H1 (cell line): ENCODE results near the gene CBFB. TPM values are rescaled to one million over a fixed set of nuclear protein-coding genes. Genes with fewer than 3 reads are reported as not detected.

Source experiments
- CTCF ChIA-PET: fragments of 300-600 bp; sonication (Branson Sonifier 250); formaldehyde crosslinking; loops from one replicate; lab custom pipeline; 2021; ENCODE audit not compliant: partially characterized antibody; lab: Charles Lee
- POLR2A ChIA-PET: fragments of 300-600 bp; sonication (Branson Sonifier 250); formaldehyde crosslinking; loops from one replicate; lab custom pipeline; 2021; ENCODE audit warnings: inconsistent platforms; ENCODE audit not compliant: partially characterized antibody; lab: Charles Lee
- DNase-seq, 2 experiments: peaks; one replicate each; pipeline versions ENCODE4 v3.0.0 to v3.0.0-alpha.2; 2010 to 2022; ENCODE audit warnings: low spot score in 2 of 2, low read depth in 1 of 2, mixed read lengths in 1 of 2
- FAIRE-seq: peaks from 2 replicates; lab custom pipeline; 2011; peaks lifted over from hg19 to GRCh38; lab: Jason Lieb, UNC
- H2AFZ ChIP-seq: 2 replicates; pipeline ENCODE4 v1.8.1; 2012; ENCODE audit warnings: low read length, inconsistent platforms
- H2AK5ac ChIP-seq: 2 replicates; pipeline ENCODE4 v1.6.1; 2013; ENCODE audit warnings: low read depth, low read length
- H2BK120ac ChIP-seq: replicated peaks from 2 replicates; pipeline ENCODE3; 2013; ENCODE audit warnings: low read depth, low read length, inconsistent platforms
- H2BK12ac ChIP-seq: 2 replicates; pipeline ENCODE4 v1.6.1; 2013; ENCODE audit warnings: low read depth, low read length
- H2BK15ac ChIP-seq: 2 replicates; pipeline ENCODE4 v1.6.1; 2013; ENCODE audit warnings: low read length
- H2BK20ac ChIP-seq: 2 replicates; pipeline ENCODE4 v1.6.1; 2013; ENCODE audit warnings: low read length
- H2BK5ac ChIP-seq: 2 replicates; pipeline ENCODE4 v1.6.1; 2013; ENCODE audit warnings: low read depth, low read length
- H3K14ac ChIP-seq: 2 replicates; pipeline ENCODE4 v1.6.1; 2013; ENCODE audit warnings: inconsistent platforms; ENCODE audit not compliant: insufficient read length
- H3K18ac ChIP-seq: 2 replicates; pipeline ENCODE4 v1.6.1; 2013; ENCODE audit warnings: low read length; ENCODE audit errors: extremely low read depth
- H3K23ac ChIP-seq: 2 replicates; pipeline ENCODE4 v1.6.1; 2013; ENCODE audit warnings: inconsistent platforms; ENCODE audit not compliant: insufficient read length
- H3K23me2 ChIP-seq: 2 replicates; pipeline ENCODE4 v1.6.1; 2013; ENCODE audit warnings: low read depth, low read length
- H3K27ac ChIP-seq: 2 replicates; pipeline ENCODE4 v1.6.1; 2011; ENCODE audit warnings: low read depth, low read length, inconsistent platforms
- H3K27me3 ChIP-seq, 4 experiments: replicated peaks in 1 of 4; 1 replicate in 1 of 4; 2 replicates in 3 of 4; pipeline versions ENCODE4 v1.6.1 to v1.8.1; 2011 to 2013; ENCODE audit warnings: low read length in 3 of 4, mild to moderate bottlenecking in 3 of 4, inconsistent platforms in 2 of 4, mixed read lengths in 2 of 4, moderate library complexity in 1 of 4; ENCODE audit not compliant: control insufficient read depth in 3 of 4, insufficient read depth in 3 of 4; ENCODE audit errors: extremely low read depth in 1 of 4
- H3K36me3 ChIP-seq, 4 experiments: 2 replicates each; pipeline versions ENCODE4 v1.6.1 to v1.8.1; 2011 to 2013; ENCODE audit warnings: mild to moderate bottlenecking in 4 of 4, low read length in 3 of 4, moderate library complexity in 2 of 4, control low read depth in 1 of 4, inconsistent platforms in 1 of 4; ENCODE audit not compliant: insufficient read depth in 4 of 4, control insufficient read depth in 2 of 4
- H3K4ac ChIP-seq: replicated peaks from 2 replicates; pipeline ENCODE3; 2013; ENCODE audit warnings: low read length, low read depth, mixed read lengths, inconsistent platforms; ENCODE audit not compliant: insufficient read length
- H3K4me1 ChIP-seq, 4 experiments: replicated peaks in 1 of 4; 1 replicate in 1 of 4; 2 replicates in 3 of 4; pipeline versions ENCODE4 v1.6.1 to v1.8.1; 2011 to 2013; ENCODE audit warnings: low read length in 3 of 4, inconsistent platforms in 2 of 4, mixed read lengths in 1 of 4; ENCODE audit not compliant: insufficient read depth in 4 of 4, control insufficient read depth in 3 of 4
- H3K4me2 ChIP-seq, 2 experiments: 2 replicates each; pipeline versions ENCODE4 v1.6.1 to v1.8.1; 2011 to 2013; ENCODE audit warnings: low read depth in 2 of 2, low read length in 2 of 2, control low read depth in 1 of 2, inconsistent platforms in 1 of 2, mild to moderate bottlenecking in 1 of 2; ENCODE audit not compliant: insufficient read depth in 1 of 2
- H3K4me3 ChIP-seq, 4 experiments: fragments of 200-600, 300-600 bp in 1 of 4; sonication (generic), shearing (Covaris generic), sonication (Bioruptor Twin) in 1 of 4; 2 replicates each; pipeline versions ENCODE4 v1.5.1 to v1.8.1; 2011 to 2016; ENCODE audit warnings: low read length in 4 of 4, low read depth in 3 of 4, control low read depth in 2 of 4, inconsistent platforms in 2 of 4, mild to moderate bottlenecking in 2 of 4, mixed read lengths in 1 of 4, moderate library complexity in 1 of 4; ENCODE audit not compliant: insufficient read depth in 2 of 4; ENCODE audit errors: extremely low read depth in 1 of 4
- H3K56ac ChIP-seq: replicated peaks from 2 replicates; pipeline ENCODE3; 2013; ENCODE audit warnings: low read depth, mild to moderate bottlenecking, mixed read lengths, low read length, inconsistent platforms; ENCODE audit not compliant: insufficient read length
- H3K79me1 ChIP-seq: 2 replicates; pipeline ENCODE4 v1.6.1; 2013; ENCODE audit warnings: low read depth, low read length, control low read depth
- H3K79me2 ChIP-seq, 2 experiments: 2 replicates each; pipeline versions ENCODE4 v1.6.1 to v1.8.1; 2012 to 2013; ENCODE audit warnings: low read length in 2 of 2, mild to moderate bottlenecking in 2 of 2, inconsistent platforms in 1 of 2; ENCODE audit not compliant: insufficient read depth in 2 of 2, control insufficient read depth in 1 of 2
- H3K9ac ChIP-seq, 4 experiments: replicated peaks in 1 of 4; 1 replicate in 1 of 4; 2 replicates in 3 of 4; pipeline versions ENCODE4 v1.6.1 to v1.8.1; 2011 to 2013; ENCODE audit warnings: low read depth in 3 of 4, low read length in 3 of 4, control low read depth in 2 of 4, mild to moderate bottlenecking in 2 of 4, moderate library complexity in 2 of 4, inconsistent platforms in 1 of 4; ENCODE audit errors: extremely low read depth in 1 of 4
- H3K9me3 ChIP-seq, 2 experiments: 2 replicates each; pipeline versions ENCODE4 v1.6.1 to v1.8.1; 2012 to 2013; ENCODE audit warnings: mild to moderate bottlenecking in 2 of 2, moderate library complexity in 2 of 2, control low read depth in 1 of 2, inconsistent platforms in 1 of 2, low read depth in 1 of 2, low read length in 1 of 2, mixed read lengths in 1 of 2; ENCODE audit not compliant: insufficient read depth in 2 of 2
- H4K20me1 ChIP-seq, 2 experiments: replicated peaks in 1 of 2; 2 replicates each; pipeline versions ENCODE3 to v1.8.1; 2011 to 2013; ENCODE audit warnings: inconsistent platforms in 2 of 2, low read length in 2 of 2, mild to moderate bottlenecking in 1 of 2; ENCODE audit not compliant: insufficient read depth in 2 of 2, control insufficient read depth in 1 of 2
- H4K5ac ChIP-seq: 2 replicates; pipeline ENCODE4 v1.6.1; 2013; ENCODE audit warnings: low read length, low read depth, mixed read lengths, inconsistent platforms; ENCODE audit not compliant: insufficient read length
- H4K8ac ChIP-seq: 2 replicates; pipeline ENCODE4 v1.8.0; 2013; ENCODE audit warnings: mild to moderate bottlenecking, moderate library complexity, low read length, inconsistent platforms; ENCODE audit not compliant: insufficient read depth; ENCODE audit errors: extremely low read depth
- H4K91ac ChIP-seq: replicated peaks from 2 replicates; pipeline ENCODE3; 2013; ENCODE audit warnings: low read length, mixed read lengths, inconsistent platforms; ENCODE audit not compliant: insufficient read length
- RFX5 ChIP-seq: IDR thresholded peaks from 2 replicates; pipeline ENCODE4 v1.6.1; 2011; ENCODE audit warnings: low read depth, low read length, improper control_type of control experiment, borderline replicate concordance
- WGBS, 2 experiments: shearing (Covaris generic) in 1 of 2; methylation state at CpG; one replicate each; pipeline versions ENCODE4 v1.1.6 to v1.1.7; 2013 to 2015; ENCODE audit warnings: low lambda C conversion rate in 2 of 2, mixed read lengths in 2 of 2, inconsistent platforms in 1 of 2, low coverage in 1 of 2, missing lambda C conversion rate in 1 of 2; ENCODE audit not compliant: insufficient replicate concordance in 2 of 2, insufficient coverage in 1 of 2, insufficient read length in 1 of 2; ENCODE audit errors: extremely low coverage in 1 of 2, missing lambda C conversion rate in 1 of 2; 5-methylcytosine and 5-hydroxymethylcytosine counted together
- polyA plus RNA-seq, 7 experiments: library from polyadenylated mRNA; depleted of rRNA in 3 of 7; stranded (reverse) in 5 of 7; unstranded in 2 of 7; fragments of >200 nt in 5 of 7; fragments of 200-250 nt in 2 of 7; gene quantifications; 1 replicate in 5 of 7; 2 replicates in 1 of 7; 4 replicates in 1 of 7; pipeline versions ENCODE4 v1.2.1 to v1.2.3, GENCODE V29; 2011 to 2013; ENCODE audit warnings: missing spikeins in 2 of 7, mixed read lengths in 2 of 7
- total RNA-seq: library from RNA; stranded (reverse); fragmentation: NEBNext Ultra II Directional; extraction: Animal tissue kit (Norgen Biotek cat#: 25700); gene quantifications from 2 replicates; pipeline ENCODE4 v1.2.1, GENCODE V29; 2021

The CBFB gene
- total and polyA plus RNA-seq, 2 of the 8 experiments (the other 6 are each of a cell fraction or from before 2014, with no cell fraction given) = 11.5 to 31.6 TPM

GRCh38 chr16:67129422-67129821, 100.5 kb downstream of the CBFB start:
- H4K8ac ChIP-seq = no peak overlapping the region
- POLR2A ChIA-PET = no interaction called here
- CTCF ChIA-PET = interaction anchor here (0.5 to 4.7 kb wide), 16 partner anchors 9 to 1147 kb away, joined by 3 to 26 read pairs (median 4); partner anchors contain the start of gene CES3
- WGBS, 2 experiments = 93% methylated on average over 3 of the region's 3 CpGs; no CpG with 5 or more reads in 1 of the 2 experiments
- no peak overlapping the region for H3K4me3 ChIP-seq
- no peak overlapping the region for H2BK12ac ChIP-seq
- no peak overlapping the region for H2BK5ac ChIP-seq
- H3K27me3 ChIP-seq = no peaks in the 10 kb centered on the region
- H3K36me3 ChIP-seq = peaks cover 8 to 18% (median 13%) of the 10 kb centered on the region in 4 experiments; a peak in 7 of 8 replicates
- H3K4me1 ChIP-seq = no peaks in the 10 kb centered on the region
- FAIRE-seq (no peak), DNase-seq (no peak)
- H4K5ac ChIP-seq = no peak overlapping the region
- H3K56ac ChIP-seq = no peak overlapping the region
- H3K14ac ChIP-seq = no peak overlapping the region
- no peaks in the 10 kb centered on the region for H3K9me3 ChIP-seq
- no peak overlapping the region for H2BK120ac ChIP-seq
- TF ChIP-seq RFX5 = no peak
- peaks cover 0 to 2% of the 10 kb centered on the region in 2 experiments; a peak in 1 of 4 replicates for H3K79me2 ChIP-seq
- no peak overlapping the region for H4K91ac ChIP-seq
- H4K20me1 ChIP-seq = peaks cover 0 to 2% of the 10 kb centered on the region in 2 experiments
- H2BK15ac ChIP-seq = no peak overlapping the region
- no peak overlapping the region for H3K4me2 ChIP-seq
- H3K23me2 ChIP-seq = no peaks in the 10 kb centered on the region
- H3K9ac ChIP-seq = no peak overlapping the region
- no peak overlapping the region for H3K4ac ChIP-seq
- H2AFZ ChIP-seq = no peak overlapping the region
- H3K18ac ChIP-seq = no peak overlapping the region
- no peaks in the 10 kb centered on the region for H3K79me1 ChIP-seq
- H3K27ac ChIP-seq = no peak overlapping the region
- no peak overlapping the region for H3K23ac ChIP-seq
- no peak overlapping the region for H2BK20ac ChIP-seq
- no peak overlapping the region for H2AK5ac ChIP-seq
